Embryonic facial prominence (tissue), 1 donor: ENCODE measurements around the gene OR4E1.
"Not testable (repeated sequence)": the region's sequence is repeated elsewhere in the genome, so short reads cannot be mapped to it uniquely, and the experiment has no call there.

Source experiments
- DNase-seq: peaks from one replicate; pipeline ENCODE4 v3.0.0-alpha.2; 2016; ENCODE audit errors: extremely low spot score

OR4E1 gene

DNA sequence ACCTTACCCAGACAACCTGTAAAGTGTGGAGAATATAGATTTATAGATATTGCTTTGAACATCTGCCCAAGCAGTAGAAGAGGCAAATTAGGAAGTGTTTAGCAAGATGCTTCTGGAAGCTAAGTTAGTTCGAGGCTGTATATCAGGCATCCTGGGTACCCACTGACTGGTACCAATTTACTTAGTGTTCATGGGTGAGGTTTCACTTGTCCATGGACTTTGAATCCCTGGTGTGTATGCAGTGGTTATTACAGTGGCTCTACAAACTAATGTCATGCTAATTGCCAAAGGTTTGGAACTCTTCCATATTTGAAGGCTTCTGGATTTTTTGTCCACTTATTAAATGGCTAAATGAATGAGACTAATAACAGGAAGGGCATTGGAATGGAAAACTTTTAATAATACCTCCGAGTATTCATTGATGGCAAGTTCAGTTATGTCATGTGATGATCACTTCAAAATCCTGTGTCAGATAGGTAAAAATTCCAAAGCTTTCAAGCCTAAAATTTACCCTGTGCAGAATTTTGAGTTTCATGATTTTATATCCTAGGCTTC is 20.2 kb downstream of the OR4E1 start, which contains the start of gene OR4E2:
TSS of gene OR4E2 (plus strand) at position 505 of the 555 bp plus-strand sequence. CDS start 11,248 bp downstream, outside the sequence.
- no peak for DNase-seq

DNA sequence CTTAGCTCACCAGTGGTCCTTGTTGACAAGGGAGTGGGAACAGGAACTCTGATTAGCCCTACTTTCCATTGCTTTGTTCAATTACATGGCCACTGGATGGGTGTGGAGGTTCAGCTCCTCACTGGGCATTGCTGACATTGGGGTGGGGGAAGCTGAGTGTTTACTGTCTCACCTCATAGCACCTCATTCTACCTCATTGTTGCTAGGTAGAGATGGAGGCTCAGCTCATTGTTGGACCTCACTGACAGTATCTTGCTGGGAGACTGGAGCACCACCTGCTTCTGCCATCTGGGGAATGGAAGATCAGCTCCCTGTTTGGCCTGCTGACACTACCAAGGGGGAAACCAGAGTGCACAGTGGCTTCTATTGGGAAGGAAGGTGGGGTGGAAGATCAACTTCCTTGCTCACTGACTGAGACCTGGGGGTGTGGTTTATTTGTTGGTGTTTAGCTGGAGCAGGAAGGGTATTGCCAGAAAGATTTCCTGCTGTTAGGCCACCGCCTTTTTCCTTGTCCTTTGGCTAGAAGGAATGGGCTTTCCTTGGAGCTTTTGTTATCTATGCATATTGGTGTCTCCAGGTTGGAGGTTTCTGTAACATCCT is 21.3 kb downstream of the OR4E1 start:
- no peak for DNase-seq

DNA sequence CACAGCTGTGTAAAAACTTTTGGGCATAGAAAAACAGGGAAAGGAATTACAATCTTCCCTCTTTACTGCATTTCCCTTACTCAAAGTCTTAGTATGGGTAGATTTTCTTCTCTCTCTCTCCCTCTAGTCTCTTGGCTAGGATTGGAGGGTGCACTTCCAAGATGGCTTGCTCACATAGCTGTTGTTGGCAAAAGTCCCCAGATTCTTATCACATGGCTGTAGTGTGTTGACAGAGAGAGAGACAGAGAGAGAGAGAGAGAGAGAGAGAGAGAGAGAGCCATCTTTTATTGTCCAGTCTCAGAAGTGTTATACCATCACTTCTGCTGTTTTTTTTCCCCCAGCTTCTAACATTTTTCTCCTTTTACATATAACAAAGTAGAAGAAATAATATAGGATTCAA is 26.2 kb downstream of the OR4E1 start:
- DNase-seq = no peak

DNA sequence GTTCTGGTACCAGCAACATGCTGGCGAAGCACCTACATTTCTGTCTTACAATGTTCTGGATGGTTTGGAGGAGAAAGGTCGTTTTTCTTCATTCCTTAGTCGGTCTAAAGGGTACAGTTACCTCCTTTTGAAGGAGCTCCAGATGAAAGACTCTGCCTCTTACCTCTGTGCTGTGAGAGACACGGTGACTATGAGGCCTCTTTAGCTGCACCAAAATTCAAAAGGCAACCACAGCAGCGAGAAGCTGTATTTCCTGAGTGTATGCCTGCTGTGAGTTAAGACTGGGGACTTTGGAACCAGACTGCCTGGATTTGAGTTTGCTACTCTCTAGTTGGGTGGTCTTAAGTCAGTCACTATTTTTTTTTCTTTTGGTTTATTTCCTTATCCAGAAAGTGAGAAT is 30.2 kb downstream of the OR4E1 start:
- no peak for DNase-seq

DNA sequence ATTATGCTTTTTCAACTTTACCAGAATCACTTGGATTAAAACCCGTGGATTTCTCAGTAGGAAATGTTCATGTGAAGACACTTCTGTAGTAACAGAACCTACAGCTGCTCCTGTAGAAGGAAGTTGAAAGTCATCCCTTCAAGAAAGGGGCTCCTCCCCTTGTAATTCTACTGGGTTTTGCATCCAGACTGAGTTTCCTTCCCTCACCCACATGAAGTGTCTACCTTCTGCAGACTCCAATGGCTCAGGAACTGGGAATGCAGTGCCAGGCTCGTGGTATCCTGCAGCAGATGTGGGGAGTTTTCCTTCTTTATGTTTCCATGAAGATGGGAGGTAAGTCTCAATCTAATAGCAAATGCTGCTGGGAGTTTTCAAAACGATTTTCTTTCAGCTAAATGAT is 30.9 kb downstream of the OR4E1 start:
- no peak for DNase-seq

DNA sequence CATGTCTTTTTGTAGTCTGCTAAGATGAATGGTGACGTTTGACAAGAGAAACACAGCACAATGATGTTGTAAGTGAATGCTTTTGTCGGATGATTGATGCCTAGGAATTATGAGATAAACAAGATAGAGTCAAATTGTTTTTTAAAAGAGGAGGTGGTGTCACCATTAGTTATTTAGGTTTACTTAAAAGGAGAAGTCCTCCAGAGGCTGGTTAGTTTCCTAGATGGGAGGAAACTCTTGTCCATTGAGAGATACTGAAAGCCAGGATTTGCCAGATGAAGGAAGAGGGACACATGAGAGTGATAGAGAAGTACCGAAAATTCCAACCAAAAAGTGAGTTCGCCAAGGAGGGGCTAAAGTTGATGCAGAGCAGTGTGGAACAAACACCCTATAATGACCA is 38.8 kb downstream of the OR4E1 start, which contains the start of gene OR10G2:
TSS of gene OR10G2 (minus strand) at position 101 of the 400 bp plus-strand sequence. CDS start at position 3, 98 bp downstream.
- no peak for DNase-seq

DNA sequence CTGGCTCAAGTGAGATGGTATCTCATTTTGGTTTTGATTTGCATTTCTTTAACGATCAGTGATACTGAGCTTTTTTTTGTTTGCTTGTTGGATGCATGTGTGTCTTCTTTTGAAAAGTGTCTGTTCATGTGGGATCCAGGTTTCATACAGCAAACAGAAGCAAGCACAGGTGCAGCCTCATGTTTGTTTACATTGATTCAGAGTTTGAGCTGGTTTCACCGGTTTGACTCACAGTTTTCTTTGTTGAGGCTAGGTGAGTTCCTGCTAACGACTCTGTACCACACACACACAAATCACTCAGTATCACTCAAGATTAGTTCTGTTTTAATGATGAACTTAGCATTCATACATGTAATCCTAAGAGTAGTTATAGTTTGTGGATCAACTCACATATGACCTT is 42.5 kb downstream of the OR4E1 start:
- DNase-seq = no peak

DNA sequence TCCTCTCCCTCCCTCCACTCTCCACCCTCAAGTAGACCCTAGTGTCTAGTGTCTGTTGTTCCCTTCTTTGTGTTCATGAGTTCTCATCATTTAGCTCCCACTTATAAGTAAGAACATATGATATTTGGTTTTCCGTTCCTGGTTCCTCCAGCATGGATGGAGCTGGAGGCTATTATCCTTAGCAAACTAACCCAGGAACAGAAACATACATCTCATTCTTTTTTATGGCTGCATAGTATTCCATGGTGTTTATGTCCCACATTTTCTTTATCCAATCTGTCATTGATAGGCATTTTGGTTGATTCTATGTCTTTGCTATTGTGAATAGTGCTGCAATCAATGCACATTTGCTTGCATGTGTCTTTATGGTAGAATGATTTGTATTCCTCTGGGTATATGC is 43.1 kb downstream of the OR4E1 start:
- not testable (repeated sequence) for DNase-seq

DNA sequence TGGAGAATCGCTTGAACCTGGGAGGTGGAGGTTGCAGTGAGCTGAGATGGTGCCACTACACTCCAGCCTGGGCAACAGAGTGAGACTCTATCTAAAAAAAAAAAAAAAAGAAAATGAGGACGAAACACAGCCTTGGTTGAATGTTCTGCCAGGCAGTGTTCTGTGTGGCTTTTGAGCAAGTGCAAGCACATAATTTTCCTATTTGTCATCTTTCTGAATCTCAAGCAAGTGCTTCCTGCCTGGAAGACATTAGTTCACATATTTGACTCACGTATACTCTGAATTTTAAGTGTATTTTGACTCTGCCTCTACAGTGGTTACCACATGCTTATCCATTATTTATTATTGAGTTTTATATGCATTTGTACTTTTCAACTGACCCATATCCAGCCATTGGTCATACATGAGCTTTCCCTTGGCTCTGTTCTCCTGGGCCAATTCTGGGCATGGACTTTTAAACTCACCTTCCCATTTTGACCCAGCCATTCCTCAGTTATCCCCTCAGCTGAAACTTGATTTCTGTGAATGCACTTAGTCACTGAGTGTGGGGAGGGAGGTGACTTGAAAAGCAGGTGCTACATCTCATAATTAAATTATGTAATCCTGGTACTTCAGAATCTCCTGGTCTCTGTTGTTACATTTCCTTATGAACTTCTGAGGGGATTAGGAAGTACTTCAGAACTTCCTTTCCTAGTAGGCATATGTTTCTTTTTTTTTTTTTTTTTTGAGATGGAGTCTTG is 47.0 kb downstream of the OR4E1 start:
- no peak for DNase-seq
